HepG2 (cell line): ENCODE results near the gene PRR29. TPM values are rescaled to one million over a fixed set of nuclear protein-coding genes. Genes with fewer than 3 reads are reported as not detected.

Experiments
- ATAC-seq: fragments of 200-7000 bp; cut with Tn5 transposase; 3 replicates; pipeline ENCODE4 v1.9.1; 2020; ENCODE audit warnings: mild to moderate bottlenecking, moderate library complexity
- BruUV-seq: library from RNA; stranded (reverse); fragments of 400-500 nt; replicated peaks from 2 replicates; lab custom pipeline; 2021; lab: Mats Ljungman, UMichigan
- CTCF ChIA-PET: fragments of 300-600 bp; formaldehyde crosslinking; extraction: SDS; loops from one replicate; lab custom pipeline; 2021; ENCODE audit warnings: low total read pairs, inconsistent platforms, low intra/inter-chr PET ratio; lab: Yijun Ruan, JAX
- POLR2A ChIA-PET: fragments of 350-600 bp; sonication (Branson Sonifier 250); formaldehyde crosslinking; loops from one replicate; lab custom pipeline; 2020; ENCODE audit warnings: antibody characterized with exemption, inconsistent platforms; lab: Yijun Ruan, JAX
- DNase-seq: peaks from one replicate; pipeline ENCODE4 v3.0.0-alpha.2; 2015; ENCODE audit warnings: low spot score
- FAIRE-seq: peaks from 3 replicates; lab custom pipeline; 2011; peaks lifted over from hg19 to GRCh38; lab: Jason Lieb, UNC
- H2AFZ ChIP-seq: one replicate; pipeline ENCODE4 v1.6.1; 2011; ENCODE audit warnings: low read length, inconsistent platforms
- H3K27ac ChIP-seq: fragments of 300-600 bp; 3 replicates; pipeline ENCODE4 v1.8.0; 2011; ENCODE audit warnings: mixed run types, mild to moderate bottlenecking, mixed read lengths, low read length, inconsistent platforms; ENCODE audit not compliant: insufficient read depth; ENCODE audit errors: extremely low read length
- H3K27me3 ChIP-seq, 2 experiments: fragments of 200-600 bp in 1 of 2; 2 replicates in 1 of 2; 3 replicates in 1 of 2; pipeline versions ENCODE4 v1.6.0 to v1.8.0; 2011; ENCODE audit warnings: low read length in 2 of 2, mild to moderate bottlenecking in 2 of 2, moderate library complexity in 2 of 2, inconsistent platforms in 1 of 2; ENCODE audit not compliant: insufficient read depth in 2 of 2, control insufficient read depth in 1 of 2
- H3K36me3 ChIP-seq, 2 experiments: fragments of 200-600 bp in 1 of 2; replicated peaks in 1 of 2; 2 replicates in 1 of 2; 3 replicates in 1 of 2; pipeline versions ENCODE4 v1.5.1 to v1.8.0; 2011; ENCODE audit warnings: low read length in 2 of 2, inconsistent platforms in 1 of 2; ENCODE audit not compliant: insufficient read depth in 2 of 2, control insufficient read depth in 1 of 2
- H3K4me1 ChIP-seq: 2 replicates; pipeline ENCODE4 v1.5.1; 2012; ENCODE audit warnings: low read length, inconsistent platforms; ENCODE audit not compliant: insufficient read depth
- H3K4me2 ChIP-seq: 2 replicates; pipeline ENCODE4 v1.6.0; 2011; ENCODE audit warnings: low read depth, low read length, inconsistent platforms
- H3K4me3 ChIP-seq, 3 experiments: fragments of 200-600 bp in 1 of 3; sonication (generic), shearing (Covaris generic) in 1 of 3; replicated peaks in 1 of 3; 2 replicates each; pipeline ENCODE4 v1.5.1; 2011 to 2016; ENCODE audit warnings: low read length in 3 of 3, inconsistent platforms in 2 of 3, low read depth in 2 of 3, mild to moderate bottlenecking in 2 of 3, control low read depth in 1 of 3, mixed read lengths in 1 of 3; ENCODE audit not compliant: insufficient read depth in 1 of 3
- H3K79me2 ChIP-seq: one replicate; pipeline ENCODE4 v1.6.1; 2011; ENCODE audit warnings: low read length, inconsistent platforms; ENCODE audit not compliant: insufficient read depth
- H3K9ac ChIP-seq: 2 replicates; pipeline ENCODE4 v1.6.0; 2011; ENCODE audit warnings: mild to moderate bottlenecking, low read depth, low read length, inconsistent platforms; ENCODE audit not compliant: insufficient read depth
- H3K9me3 ChIP-seq: 2 replicates; pipeline ENCODE4 v1.5.1; 2012; ENCODE audit warnings: mild to moderate bottlenecking, low read length
- H4K20me1 ChIP-seq: 2 replicates; pipeline ENCODE4 v1.6.0; 2011; ENCODE audit warnings: inconsistent platforms, mild to moderate bottlenecking, low read length, moderate library complexity; ENCODE audit not compliant: insufficient read depth
- ARID2 ChIP-seq: sonication (generic); formaldehyde crosslinking; IDR thresholded peaks from 2 replicates; pipeline ENCODE4 v1.8.1; 2022; ENCODE audit warnings: mild to moderate bottlenecking, missing genetic modification reagents, borderline replicate concordance
- BRCA1 ChIP-seq: sonication (generic); formaldehyde crosslinking; IDR thresholded peaks from 2 replicates; pipeline ENCODE4 v1.4.0; 2020; ENCODE audit warnings: missing genetic modification reagents
- CENPT ChIP-seq: sonication (generic); formaldehyde crosslinking; IDR thresholded peaks from 2 replicates; pipeline ENCODE4 v1.8.0; 2022; ENCODE audit warnings: low read depth, mild to moderate bottlenecking, moderate library complexity, missing genetic modification reagents
- CREM ChIP-seq, 2 experiments: sonication (generic) in 1 of 2; formaldehyde crosslinking in 1 of 2; IDR thresholded peaks; 2 replicates each; pipeline versions ENCODE4 v1.4.0 to v1.6.1; 2016 to 2020; ENCODE audit warnings: antibody characterized with exemption in 1 of 2, mild to moderate bottlenecking in 1 of 2, missing genetic modification reagents in 1 of 2
- ELF1 ChIP-seq: sonication (generic); formaldehyde crosslinking; IDR thresholded peaks from 2 replicates; pipeline ENCODE4 v1.4.0; 2020; ENCODE audit warnings: missing genetic modification reagents
- EZH2 ChIP-seq: conservative IDR thresholded peaks from 2 replicates; pipeline ENCODE4 v1.6.1; 2012; ENCODE audit warnings: mild to moderate bottlenecking, low read depth, low read length, moderate library complexity
- FOXA1 ChIP-seq, 2 experiments: fragments of 450-650 bp in 1 of 2; sonication (generic) in 1 of 2; formaldehyde crosslinking in 1 of 2; IDR thresholded peaks; 2 replicates each; pipeline versions ENCODE4 v1.4.0 to v1.6.1; 2016 to 2020; ENCODE audit warnings: missing genetic modification reagents in 1 of 2
- LCORL ChIP-seq, 2 experiments: fragments of 450-650 bp in 1 of 2; sonication (generic) in 1 of 2; formaldehyde crosslinking in 1 of 2; IDR thresholded peaks; 2 replicates each; pipeline versions ENCODE4 v1.5.0 to v1.6.1; 2017 to 2020; ENCODE audit warnings: antibody characterized with exemption in 1 of 2, missing genetic modification reagents in 1 of 2
- SKI ChIP-seq: fragments of 450-650 bp; IDR thresholded peaks from one replicate; pipeline ENCODE4 v1.6.1; 2018; ENCODE audit warnings: mild to moderate bottlenecking; ENCODE audit not compliant: partially characterized antibody
- SMAD1 ChIP-seq: sonication (generic); formaldehyde crosslinking; IDR thresholded peaks from 2 replicates; pipeline ENCODE4 v1.4.0; 2020; ENCODE audit warnings: missing genetic modification reagents, low read depth, mild to moderate bottlenecking, borderline replicate concordance
- SNAI1 ChIP-seq: sonication (generic); formaldehyde crosslinking; IDR thresholded peaks from 2 replicates; pipeline ENCODE4 v1.5.0; 2020; ENCODE audit warnings: mild to moderate bottlenecking, missing genetic modification reagents, borderline replicate concordance
- TMF1 ChIP-seq: sonication (generic); formaldehyde crosslinking; IDR thresholded peaks from 2 replicates; pipeline ENCODE4 v1.8.1; 2022; ENCODE audit warnings: low read depth, missing genetic modification reagents
- ZBTB21 ChIP-seq: sonication (generic); formaldehyde crosslinking; IDR thresholded peaks from 2 replicates; pipeline ENCODE4 v1.4.0; 2020; ENCODE audit warnings: missing genetic modification reagents
- ZFP1 ChIP-seq: IDR thresholded peaks from 2 replicates; pipeline ENCODE4 v1.6.1; 2016
- ZNF879 ChIP-seq: sonication (generic); formaldehyde crosslinking; IDR thresholded peaks from 2 replicates; pipeline ENCODE4 v1.8.1; 2023; ENCODE audit warnings: missing genetic modification reagents
- WGBS: methylation state at CpG from one replicate; pipeline ENCODE4 v1.1.6; 2017; ENCODE audit warnings: low lambda C conversion rate; 5-methylcytosine and 5-hydroxymethylcytosine counted together
- in situ Hi-C: cut with HindIII; loops from 2 replicates; pipeline ENCODE4 v1.10.0; 2017; ENCODE audit warnings: low pct_unique_long_range_greater_than_20kb; ENCODE audit not compliant: extremely low pct_ligation_motif_present
- intact Hi-C: fragments of 100-400 bp; cut with micrococcal nuclease; formaldehyde crosslinking; loops from one replicate; pipeline ENCODE4 v1.10.0; 2022; ENCODE audit not compliant: unreplicated experiment
- polyA plus RNA-seq, 8 experiments: library from polyadenylated mRNA; depleted of rRNA in 3 of 8; stranded (reverse) in 7 of 8; unstranded in 1 of 8; fragments of >200 nt; fragmentation: Illumina TruSeq in 4 of 8; extraction: Trizol in 4 of 8; gene quantifications; 2 replicates each; pipeline versions ENCODE4 v1.2.1 to v1.2.3, GENCODE V29; 2011 to 2016; ENCODE audit warnings: low read depth in 4 of 8, missing spikeins in 1 of 8, mixed read lengths in 1 of 8; ENCODE audit not compliant: insufficient read depth in 1 of 8
- total RNA-seq, 5 experiments: library from RNA; depleted of rRNA; stranded (reverse); fragments of >200 nt; fragmentation: Illumina TruSeq; extraction: Trizol; gene quantifications; 2 replicates each; pipeline ENCODE4 v1.2.3, GENCODE V29; 2016; ENCODE audit warnings: low read depth in 1 of 5
- TF ChIP-seq, protein P1 (sequence below): IDR thresholded peaks from 2 replicates; pipeline ENCODE4 v1.6.1; 2016; ENCODE audit warnings: mild to moderate bottlenecking
- TF ChIP-seq, protein P2 (sequence below): IDR thresholded peaks from 2 replicates; pipeline ENCODE4 v1.6.1; 2016; ENCODE audit warnings: missing biosample characterization, missing genetic modification reagents, low read depth

The PRR29 gene
- total and polyA plus RNA-seq, 2 of the 13 experiments (the other 11 are each of a cell fraction or from before 2014, with no cell fraction given), result 0.07 to 0.20 TPM

DNA sequence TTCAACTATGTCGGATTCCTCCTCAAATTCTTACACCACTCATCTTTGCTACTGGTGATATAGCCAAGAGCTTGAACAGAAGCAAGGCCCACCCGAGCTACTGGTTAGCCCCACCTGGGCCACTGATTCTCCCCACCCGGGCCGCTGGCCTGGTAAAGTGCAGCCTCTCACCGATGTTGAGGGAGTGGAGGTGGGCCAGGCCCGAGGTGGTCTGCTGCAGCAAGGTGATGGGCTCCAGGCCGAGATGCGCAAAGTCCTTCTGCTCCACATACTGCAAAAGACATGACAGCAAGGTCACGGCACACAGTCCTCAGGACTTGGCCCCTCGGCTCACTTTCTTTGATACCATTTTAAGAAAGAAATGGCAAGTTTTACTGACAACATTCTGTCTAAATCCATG lies 55.0 kb downstream of the PRR29 start:
- Histone ChIP-seq H3K4me1 (peaks cover 6% of the 10 kb centered on the region), H3K36me3 (peaks cover 39 to 85% of the 10 kb centered on the region in 2 experiments), H3K27me3 (no peaks in the 10 kb centered on the region), H3K79me2 (no peaks in the 10 kb centered on the region), H3K9ac (no peak overlapping the region), H4K20me1 (no peaks in the 10 kb centered on the region), H3K27ac (no peak overlapping the region), H3K4me2 (no peak overlapping the region), H3K4me3 (no peak overlapping the region), H2AFZ (no peak overlapping the region), H3K9me3 (no peaks in the 10 kb centered on the region)
- FAIRE-seq (no peak), DNase-seq (no peak), ATAC-seq (no peak)
- intact Hi-C loops (no loop called here), in situ Hi-C loops (no loop called here)
- ChIA-PET CTCF (no interaction called here), POLR2A (no interaction called here)
- no peak for TF ChIP-seq CREM (IDR thresholded peaks at IDR 0.05)
- no peak for TF ChIP-seq CREM (CRISPR knock-in tag; IDR thresholded peaks at IDR 0.05)
- TF ChIP-seq LCORL (IDR thresholded peaks at IDR 0.05), result no peak
- no peak for TF ChIP-seq LCORL (CRISPR knock-in tag; IDR thresholded peaks at IDR 0.05)
- TF ChIP-seq SKI, result no peak
- TF ChIP-seq FOXA1 (IDR thresholded peaks at IDR 0.05), result no peak
- TF ChIP-seq FOXA1 (CRISPR knock-in tag; IDR thresholded peaks at IDR 0.05), result no peak
- TF ChIP-seq ELF1 (CRISPR knock-in tag), result no peak
- TF ChIP-seq, protein P1, sequence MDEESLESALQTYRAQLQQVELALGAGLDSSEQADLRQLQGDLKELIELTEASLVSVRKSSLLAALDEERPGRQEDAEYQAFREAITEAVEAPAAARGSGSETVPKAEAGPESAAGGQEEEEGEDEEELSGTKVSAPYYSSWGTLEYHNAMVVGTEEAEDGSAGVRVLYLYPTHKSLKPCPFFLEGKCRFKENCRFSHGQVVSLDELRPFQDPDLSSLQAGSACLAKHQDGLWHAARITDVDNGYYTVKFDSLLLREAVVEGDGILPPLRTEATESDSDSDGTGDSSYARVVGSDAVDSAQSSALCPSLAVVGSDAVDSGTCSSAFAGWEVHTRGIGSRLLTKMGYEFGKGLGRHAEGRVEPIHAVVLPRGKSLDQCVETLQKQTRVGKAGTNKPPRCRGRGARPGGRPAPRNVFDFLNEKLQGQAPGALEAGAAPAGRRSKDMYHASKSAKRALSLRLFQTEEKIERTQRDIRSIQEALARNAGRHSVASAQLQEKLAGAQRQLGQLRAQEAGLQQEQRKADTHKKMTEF (CRISPR knock-in tag), result no peak
- TF ChIP-seq TMF1 (CRISPR knock-in tag), result no peak
- TF ChIP-seq, protein P2, sequence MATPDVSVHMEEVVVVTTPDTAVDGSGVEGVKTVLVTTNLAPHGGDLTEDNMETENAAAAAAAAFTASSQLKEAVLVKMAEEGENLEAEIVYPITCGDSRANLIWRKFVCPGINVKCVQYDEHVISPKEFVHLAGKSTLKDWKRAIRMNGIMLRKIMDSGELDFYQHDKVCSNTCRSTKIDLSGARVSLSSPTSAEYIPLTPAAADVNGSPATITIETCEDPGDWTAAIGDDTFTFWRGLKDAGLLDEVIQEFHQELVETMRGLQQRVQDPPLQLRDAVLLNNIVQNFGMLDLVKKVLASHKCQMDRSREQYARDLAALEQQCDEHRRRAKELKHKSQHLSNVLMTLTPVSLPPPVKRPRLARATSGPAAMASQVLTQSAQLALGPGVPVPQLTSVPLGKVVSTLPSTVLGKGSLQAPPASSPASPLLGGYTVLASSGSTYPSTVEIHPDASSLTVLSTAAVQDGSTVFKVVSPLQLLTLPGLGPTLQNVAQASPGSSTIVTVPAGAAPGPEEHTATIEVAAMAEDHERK (CRISPR knock-in tag), result no peak
- TF ChIP-seq EZH2, result no peak
- TF ChIP-seq CENPT, result no peak
- no peak for TF ChIP-seq ARID2 (CRISPR knock-in tag)
- no peak for TF ChIP-seq BRCA1 (CRISPR knock-in tag)
- no peak for TF ChIP-seq SMAD1 (CRISPR knock-in tag)
- no peak for TF ChIP-seq ZFP1 (CRISPR knock-in tag)
- no peak for TF ChIP-seq SNAI1
- no peak for TF ChIP-seq ZBTB21 (CRISPR knock-in tag)
- TF ChIP-seq ZNF879 (CRISPR knock-in tag), result no peak
- WGBS, result 94% methylated on average over 10 of the region's 10 CpGs
- BruUV-seq, result no TSS peak
